Fibroblast of the conjunctiva (primary cell): Measurements from ENCODE around the gene UBE2C.
"Not testable (repeated sequence)": the region's sequence is repeated elsewhere in the genome, so short reads cannot be mapped to it uniquely, and the experiment has no call there.

Experiments
- DNase-seq: peaks from one replicate; pipeline ENCODE4 v3.0.0-alpha.2; 2010; ENCODE audit warnings: low read depth

Gene UBE2C

GRCh38 chr20:45798935-45799642 lies 13.4 kb upstream of the UBE2C start:
- no peak for DNase-seq

GRCh38 chr20:45801851-45802250 lies 10.6 kb upstream of the UBE2C start:
- DNase-seq = no peak

- no peak for DNase-seq
Measured at GRCh38 chr20:45810191-45810970, 2.1 kb upstream of the UBE2C start.

GRCh38 chr20:45813006-45813340 lies 529 bp downstream of the UBE2C start:
- DNase-seq = no peak

- no peak for DNase-seq
Measured at GRCh38 chr20:45813489-45813888, 1.0 kb downstream of the UBE2C start.

- DNase-seq = no peak
Measured at GRCh38 chr20:45814314-45814713, 1.9 kb downstream of the UBE2C start.

- no peak for DNase-seq
Measured at GRCh38 chr20:45816951-45817350, 4.5 kb downstream of the UBE2C start.

- peak; percentile 73 for DNase-seq
Measured at GRCh38 chr20:45817376-45818194, 5.1 kb downstream of the UBE2C start.

GRCh38 chr20:45818239-45818638 lies 5.8 kb downstream of the UBE2C start:
- no peak for DNase-seq

- DNase-seq = no peak
Measured at GRCh38 chr20:45819466-45819865, 7.0 kb downstream of the UBE2C start.

- no peak for DNase-seq
Measured at GRCh38 chr20:45821947-45822346, 9.5 kb downstream of the UBE2C start.

GRCh38 chr20:45822857-45823256 lies 10.4 kb downstream of the UBE2C start:
- DNase-seq = no peak

- peak; percentile 35 for DNase-seq
Measured at GRCh38 chr20:45823949-45824835, 11.7 kb downstream of the UBE2C start.

- DNase-seq = no peak
Measured at GRCh38 chr20:45826381-45827019, 14.1 kb downstream of the UBE2C start.

- no peak for DNase-seq
Measured at GRCh38 chr20:45827030-45827652, 14.7 kb downstream of the UBE2C start, which contains the start of gene TNNC2. Gene TNNC2, minus strand, starts transcription at chr20:45827312. Its CDS starts 64 bp downstream, at chr20:45827248.

GRCh38 chr20:45827712-45828111 lies 15.3 kb downstream of the UBE2C start:
- DNase-seq = no peak

GRCh38 chr20:45828589-45828988 lies 16.1 kb downstream of the UBE2C start:
- DNase-seq = no peak

GRCh38 chr20:45829673-45830106 lies 17.2 kb downstream of the UBE2C start:
- DNase-seq = not testable (repeated sequence)

GRCh38 chr20:45832619-45833018 lies 20.2 kb downstream of the UBE2C start:
- no peak for DNase-seq

- DNase-seq = peak; percentile 88
Measured at GRCh38 chr20:45833030-45833882, 20.8 kb downstream of the UBE2C start, which contains the start of gene SNX21. Gene SNX21, plus strand, starts transcription at chr20:45833799. Its CDS starts 121 bp downstream, at chr20:45833920.
